GM23248 (cell line): ENCODE measurements around the gene GAS7. TPM values are rescaled to one million over a fixed set of nuclear protein-coding genes. Genes with fewer than 3 reads are reported as not detected.

ENCODE experiments used
- DNase-seq: peaks from one replicate; pipeline ENCODE4 v3.0.0-alpha.2; 2015
- H2AFZ ChIP-seq: fragments of 200-600 bp; sonication (generic); 2 replicates; pipeline ENCODE4 v1.6.1; 2016; ENCODE audit warnings: antibody characterized with exemption
- H3F3A ChIP-seq: fragments of 200-600 bp; sonication (generic); 2 replicates; pipeline ENCODE4 v1.6.1; 2016; ENCODE audit warnings: mild to moderate bottlenecking, antibody characterized with exemption, mixed run types; ENCODE audit not compliant: insufficient read depth
- H3K27ac ChIP-seq: fragments of 200-600 bp; sonication (generic); 2 replicates; pipeline ENCODE4 v1.5.1; 2016; ENCODE audit warnings: mild to moderate bottlenecking
- H3K27me3 ChIP-seq: fragments of 200-600 bp; sonication (generic); replicated peaks from 2 replicates; pipeline ENCODE4 v1.6.1; 2016; ENCODE audit warnings: mild to moderate bottlenecking; ENCODE audit not compliant: insufficient read depth
- H3K36me3 ChIP-seq: fragments of 200-600 bp; sonication (generic); 2 replicates; pipeline ENCODE4 v1.6.1; 2016; ENCODE audit warnings: low read depth, mild to moderate bottlenecking
- H3K4me1 ChIP-seq: fragments of 200-600 bp; sonication (generic); 2 replicates; pipeline ENCODE4 v1.6.1; 2016; ENCODE audit warnings: mild to moderate bottlenecking; ENCODE audit not compliant: insufficient read depth
- H3K4me2 ChIP-seq: fragments of 200-600 bp; sonication (generic); one replicate; pipeline ENCODE4 v1.6.1; 2016; ENCODE audit warnings: mild to moderate bottlenecking; ENCODE audit not compliant: unreplicated experiment
- H3K4me3 ChIP-seq: fragments of 200-600 bp; sonication (generic); 2 replicates; pipeline ENCODE4 v1.5.1; 2016; ENCODE audit warnings: mild to moderate bottlenecking
- H3K79me2 ChIP-seq: fragments of 200-600 bp; sonication (generic); 2 replicates; pipeline ENCODE4 v1.6.1; 2016; ENCODE audit warnings: mild to moderate bottlenecking; ENCODE audit not compliant: insufficient read depth
- H3K9ac ChIP-seq: fragments of 200-600 bp; sonication (generic); 2 replicates; pipeline ENCODE4 v1.6.1; 2016; ENCODE audit warnings: mild to moderate bottlenecking
- H3K9me2 ChIP-seq: fragments of 200-600 bp; sonication (generic); 2 replicates; pipeline ENCODE4 v1.6.1; 2016; ENCODE audit warnings: mixed run types, mild to moderate bottlenecking, moderate library complexity; ENCODE audit not compliant: insufficient read depth
- H3K9me3 ChIP-seq: fragments of 200-600 bp; sonication (generic); one replicate; pipeline ENCODE4 v1.6.1; 2017; ENCODE audit warnings: low read depth
- H4K20me1 ChIP-seq: fragments of 200-600 bp; sonication (generic); 2 replicates; pipeline ENCODE4 v1.6.0; 2016; ENCODE audit not compliant: insufficient read depth
- EZH2 ChIP-seq: fragments of 200-600 bp; sonication (generic); IDR thresholded peaks from 2 replicates; pipeline ENCODE4 v1.6.1; 2018; ENCODE audit warnings: antibody characterized with exemption, mild to moderate bottlenecking; ENCODE audit not compliant: insufficient read depth, poor library complexity, severe bottlenecking
- EZH2phosphoT487 ChIP-seq: fragments of 200-600 bp; sonication (generic); IDR thresholded peaks from 2 replicates; pipeline ENCODE4 v1.6.1; 2018; ENCODE audit warnings: antibody characterized with exemption, moderate library complexity, mild to moderate bottlenecking, low read depth; ENCODE audit not compliant: insufficient read depth
- WGBS, 2 experiments: methylation state at CpG; one replicate each; pipeline ENCODE4 v1.1.6; 2015 to 2017; ENCODE audit warnings: low lambda C conversion rate in 2 of 2, low coverage in 1 of 2; ENCODE audit errors: missing lambda C conversion rate in 2 of 2; 5-methylcytosine and 5-hydroxymethylcytosine counted together
- in situ Hi-C: fragments of 300-500 bp; cut with MboI; formaldehyde crosslinking; loops from 2 replicates; pipeline ENCODE4 v1.15.0; 2020
- polyA plus RNA-seq: library from polyadenylated mRNA; unstranded; fragments of >200 nt; fragmentation: Nextera tagmentation; extraction: Ambion mirVana; gene quantifications from 2 replicates; pipeline ENCODE4 v1.2.1, GENCODE V29; 2016
- total RNA-seq: library from RNA; depleted of rRNA; stranded (reverse); fragments of >200 nt; shearing (Covaris generic); gene quantifications from 2 replicates; pipeline ENCODE4 v1.2.3, GENCODE V29; 2014

The GAS7 gene
- total and polyA plus RNA-seq, 2 experiments from 2014 or later, result 6.7 to 13.4 TPM

- no peak for DNase-seq
- Histone ChIP-seq H3K79me2 (peaks cover 11% of the 10 kb centered on the region; the same call in 1 of the 2 replicates), H3K9me3 (no peaks in the 10 kb centered on the region), H3K4me3 (no peak overlapping the region), H2AFZ (no peak overlapping the region), H3K27ac (peak overlapping the region; percentile 64), H3K4me2 (no peak overlapping the region), H3F3A (peaks cover 32% of the 10 kb centered on the region), H3K36me3 (no peaks in the 10 kb centered on the region), H4K20me1 (no peaks in the 10 kb centered on the region), H3K27me3 (no peaks in the 10 kb centered on the region), H3K9ac (no peak overlapping the region), H3K9me2 (no peaks in the 10 kb centered on the region), H3K4me1 (peaks cover 29% of the 10 kb centered on the region)
- WGBS, 2 experiments, result 40 to 42% methylated on average over 8 of the region's 8 CpGs
- no peak for TF ChIP-seq EZH2
- TF ChIP-seq EZH2phosphoT487, result no peak
- in situ Hi-C loops, result no loop called here
Measured at GRCh38 chr17:10094797-10095196, 103.6 kb downstream of the GAS7 start.

DNA sequence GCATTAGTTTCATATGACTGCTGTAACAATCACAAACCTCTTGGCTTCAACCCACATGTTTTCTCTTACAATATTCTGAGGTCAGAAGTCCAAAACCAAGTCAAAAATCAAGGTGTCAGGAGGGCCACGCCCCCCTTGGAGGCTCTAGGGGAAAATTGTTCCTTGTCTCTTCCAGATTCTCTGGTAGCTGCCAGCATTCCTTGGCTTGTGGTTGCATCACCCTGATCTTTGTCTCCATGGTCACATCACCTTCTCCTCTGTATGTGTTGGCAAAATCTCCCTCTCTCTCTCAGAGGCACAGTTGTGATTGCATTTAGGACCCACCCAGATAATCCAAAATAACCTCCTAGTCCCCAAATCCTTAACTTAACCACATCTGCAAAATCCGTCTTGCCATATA is 105.8 kb downstream of the GAS7 start:
- H3K9me2 ChIP-seq, result no peaks in the 10 kb centered on the region
- 80 to 86% methylated on average over 2 of the region's 2 CpGs for WGBS, 2 experiments
- H3K36me3 ChIP-seq, result no peaks in the 10 kb centered on the region
- no peak overlapping the region for H2AFZ ChIP-seq
- H3K27ac ChIP-seq, result no peak overlapping the region
- no peak for DNase-seq
- H4K20me1 ChIP-seq, result no peaks in the 10 kb centered on the region
- H3K27me3 ChIP-seq, result no peaks in the 10 kb centered on the region
- H3K9ac ChIP-seq, result no peak overlapping the region
- no peak overlapping the region for H3K4me3 ChIP-seq
- no peaks in the 10 kb centered on the region for H3K9me3 ChIP-seq
- H3K4me1 ChIP-seq, result peaks cover 12% of the 10 kb centered on the region
- no peak overlapping the region for H3K4me2 ChIP-seq
- in situ Hi-C loops, result no loop called here
- peaks cover 11% of the 10 kb centered on the region; the same call in 1 of the 2 replicates for H3K79me2 ChIP-seq
- peaks cover 15% of the 10 kb centered on the region for H3F3A ChIP-seq
- TF ChIP-seq EZH2phosphoT487 (no peak), EZH2 (no peak)

DNA sequence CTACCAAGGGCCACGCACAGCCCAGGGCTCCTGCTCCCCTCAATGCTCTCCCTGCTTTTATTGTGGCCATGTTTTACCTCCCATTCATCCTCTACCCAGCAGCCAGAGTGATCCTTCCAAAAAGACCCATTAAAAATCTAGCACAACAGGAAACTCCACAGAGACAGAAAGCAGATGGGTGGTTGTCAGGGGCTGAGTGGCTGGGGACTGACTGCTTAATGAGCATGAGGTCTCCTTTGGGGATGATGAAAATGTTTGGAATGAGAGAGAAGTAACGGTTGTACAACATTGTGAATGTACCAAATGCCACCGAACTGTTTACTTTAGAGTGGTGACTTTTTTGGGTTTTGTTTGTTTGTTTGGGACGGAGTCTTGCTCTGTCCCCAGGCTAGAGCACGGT is 107.4 kb downstream of the GAS7 start:
- no peak for TF ChIP-seq EZH2
- no peak for TF ChIP-seq EZH2phosphoT487
- Histone ChIP-seq H3K4me2 (no peak overlapping the region), H3K9ac (no peak overlapping the region), H4K20me1 (no peaks in the 10 kb centered on the region), H3K4me3 (no peak overlapping the region), H3K79me2 (no peaks in the 10 kb centered on the region), H3K9me3 (no peaks in the 10 kb centered on the region), H3K9me2 (no peaks in the 10 kb centered on the region), H3K36me3 (no peaks in the 10 kb centered on the region), H3K27me3 (no peaks in the 10 kb centered on the region), H2AFZ (no peak overlapping the region), H3F3A (peaks cover 16% of the 10 kb centered on the region), H3K4me1 (peaks cover 14% of the 10 kb centered on the region), H3K27ac (no peak overlapping the region)
- in situ Hi-C loops, result no loop called here
- 72 to 73% methylated on average over 5 of the region's 5 CpGs for WGBS, 2 experiments
- DNase-seq, result no peak

- DNase-seq, result no peak
- no peak for TF ChIP-seq EZH2phosphoT487
- TF ChIP-seq EZH2, result no peak
- in situ Hi-C loops, result no loop called here
Measured at GRCh38 chr17:10089196-10089804, 109.1 kb downstream of the GAS7 start.

DNA sequence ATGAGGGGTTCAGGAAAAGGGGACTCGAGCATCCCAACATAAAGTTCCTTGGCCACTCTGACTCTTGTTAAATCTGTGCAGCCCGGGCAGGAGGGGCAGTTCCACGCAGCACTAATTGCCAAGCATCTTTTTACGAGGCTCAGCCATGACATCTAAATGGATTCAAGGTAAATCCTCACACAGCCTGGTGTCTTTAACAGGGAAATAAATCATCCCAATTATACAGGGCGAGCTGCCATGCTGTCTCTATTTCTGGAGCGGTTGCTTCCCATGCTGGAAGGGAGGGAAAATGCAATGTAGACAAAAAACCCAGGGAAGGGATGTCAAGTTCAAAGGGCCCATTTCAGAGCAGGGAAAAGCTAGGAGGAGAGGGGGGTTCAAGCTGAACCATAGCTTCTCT is 110.0 kb downstream of the GAS7 start:
- H3K4me1 ChIP-seq, result peaks cover 8% of the 10 kb centered on the region; the same call in 1 of the 2 replicates
- no peaks in the 10 kb centered on the region for H3K79me2 ChIP-seq
- no peaks in the 10 kb centered on the region for H3K9me2 ChIP-seq
- H4K20me1 ChIP-seq, result no peaks in the 10 kb centered on the region
- no peak overlapping the region for H3K9ac ChIP-seq
- 74 to 76% methylated on average over 6 of the region's 6 CpGs for WGBS, 2 experiments
- H2AFZ ChIP-seq, result no peak overlapping the region
- no peak overlapping the region for H3K27ac ChIP-seq
- TF ChIP-seq EZH2phosphoT487, result no peak
- TF ChIP-seq EZH2, result no peak
- H3K36me3 ChIP-seq, result no peaks in the 10 kb centered on the region
- no peak overlapping the region for H3K4me3 ChIP-seq
- no peaks in the 10 kb centered on the region for H3K9me3 ChIP-seq
- in situ Hi-C loops, result no loop called here
- no peak overlapping the region for H3K4me2 ChIP-seq
- H3K27me3 ChIP-seq, result no peaks in the 10 kb centered on the region
- peaks cover 4% of the 10 kb centered on the region; the same call in 1 of the 2 replicates for H3F3A ChIP-seq
- no peak for DNase-seq

More at GRCh38 chr17:10089196-10089804, 109.1 kb downstream of the GAS7 start:
- 72 to 78% methylated on average over 4 of the region's 4 CpGs for WGBS, 2 experiments
- Histone ChIP-seq H3K9me2 (no peaks in the 10 kb centered on the region), H3K36me3 (no peaks in the 10 kb centered on the region), H3K9me3 (no peaks in the 10 kb centered on the region), H2AFZ (no peak overlapping the region), H3F3A (peaks cover 4% of the 10 kb centered on the region; the same call in 1 of the 2 replicates), H3K9ac (no peak overlapping the region), H3K27ac (no peak overlapping the region), H3K4me2 (no peak overlapping the region), H3K79me2 (no peaks in the 10 kb centered on the region), H3K4me1 (peaks cover 8% of the 10 kb centered on the region; the same call in 1 of the 2 replicates), H4K20me1 (no peaks in the 10 kb centered on the region), H3K27me3 (no peaks in the 10 kb centered on the region), H3K4me3 (no peak overlapping the region)
